Epithelial cell of proximal tubule (primary cell): ENCODE results near the gene KCMF1. TPM values are rescaled to one million over a fixed set of nuclear protein-coding genes. Genes with fewer than 3 reads are reported as not detected.

ENCODE experiments used
- DNase-seq: peaks from one replicate; pipeline ENCODE4 v3.0.0-alpha.2; 2011; ENCODE audit warnings: low read depth
- H3K4me3 ChIP-seq: 2 replicates; pipeline ENCODE4 v1.5.1; 2011; ENCODE audit warnings: low read depth, mild to moderate bottlenecking, low read length
- CTCF ChIP-seq: conservative IDR thresholded peaks from 2 replicates; pipeline ENCODE4 v1.5.1; 2012; ENCODE audit warnings: low read depth, mild to moderate bottlenecking, low read length
- total RNA-seq: library from RNA; depleted of rRNA; stranded (reverse); fragments of >200 nt; gene quantifications from 2 replicates; pipeline ENCODE4 v1.2.3, GENCODE V29; 2015

KCMF1 gene
- total RNA-seq = 43.0 and 65.8 TPM in 2 replicates

GRCh38 chr2:84970868-84971509, at the start of gene KCMF1:
KCMF1 (plus strand) TSS chr2:84971161; CDS start chr2:84971452, 291 bp downstream.
- no peak for DNase-seq
- no peak for TF ChIP-seq CTCF
- peak within 1 kb of the TSS; percentile 78 for H3K4me3 ChIP-seq

GRCh38 chr2:84923009-84923408, 48.0 kb upstream of the KCMF1 start:
- no peak for TF ChIP-seq CTCF
- H3K4me3 ChIP-seq = no peak overlapping the region
- no peak for DNase-seq

DNA sequence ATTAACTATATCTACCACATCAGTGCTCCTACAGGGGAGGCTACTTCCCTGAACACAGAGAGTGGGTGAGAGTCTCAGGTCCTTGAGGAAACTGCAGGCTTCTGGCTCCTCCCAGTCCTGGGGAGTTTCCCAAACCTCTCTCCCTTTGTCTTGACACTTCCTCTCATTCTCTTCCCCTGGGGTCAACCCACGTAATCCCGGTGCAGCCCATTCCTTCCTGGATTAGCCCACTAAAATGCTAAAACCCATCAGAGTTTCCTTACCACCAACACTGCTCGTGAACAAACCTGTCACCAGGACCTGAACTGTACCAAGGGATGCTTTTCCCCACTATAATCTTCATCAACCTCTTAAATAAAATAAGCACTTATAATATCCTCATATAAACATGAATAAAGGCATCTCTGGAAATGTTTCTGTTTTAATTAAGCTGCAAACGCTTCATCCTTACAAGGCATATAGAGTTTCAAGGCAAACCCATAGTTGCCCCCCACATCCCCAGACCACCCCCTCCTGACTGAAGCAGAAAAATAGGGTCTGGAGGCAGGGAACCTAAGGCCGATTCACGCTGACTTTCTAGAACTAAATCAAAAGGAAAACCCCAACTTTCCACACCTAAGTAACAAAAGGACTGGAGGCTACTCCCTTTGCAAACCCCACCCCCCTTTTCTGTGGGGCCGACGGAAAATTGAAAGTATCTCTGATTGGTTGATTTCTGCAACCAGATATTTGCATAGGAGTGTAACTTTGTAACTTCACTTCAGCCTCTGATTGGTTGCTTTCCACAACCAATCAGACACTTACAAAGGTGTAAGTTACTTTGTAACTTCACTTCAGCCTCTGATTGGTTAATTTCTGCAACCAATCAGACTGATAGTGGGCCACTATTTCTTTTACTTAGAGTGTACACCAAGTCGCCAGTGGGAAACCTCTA, 46.5 kb upstream of the KCMF1 start:
- peak overlapping the region; percentile 11 for H3K4me3 ChIP-seq
- DNase-seq = no peak

DNA sequence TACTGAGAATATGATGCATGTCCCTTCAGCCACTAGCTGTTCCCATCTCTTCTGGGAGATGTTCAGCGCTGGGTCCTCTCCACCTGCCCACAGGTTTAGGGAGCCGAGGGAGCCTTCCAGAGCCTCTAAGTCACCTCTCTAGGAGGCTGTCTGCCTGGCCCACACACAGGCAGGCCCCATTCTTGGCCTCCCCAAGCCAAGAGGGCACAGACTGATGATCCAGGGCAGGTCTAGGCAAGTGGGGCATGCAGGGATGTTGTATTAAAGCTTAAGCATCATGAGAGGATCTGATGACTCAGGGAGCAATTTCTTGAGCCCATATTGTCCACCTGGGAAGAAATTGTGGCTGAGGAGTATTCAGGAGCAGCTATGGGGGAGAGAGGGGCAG, 45.6 kb upstream of the KCMF1 start:
- no peak for TF ChIP-seq CTCF
- no peak overlapping the region for H3K4me3 ChIP-seq
- no peak for DNase-seq

More for the DNA sequence above, 46.5 kb upstream of the KCMF1 start:
- no peak for TF ChIP-seq CTCF

GRCh38 chr2:84925724-84926376, 45.1 kb upstream of the KCMF1 start:
- DNase-seq = no peak
- peak; percentile 90 for TF ChIP-seq CTCF
- peak overlapping the region; percentile 59 for H3K4me3 ChIP-seq

- TF ChIP-seq CTCF = no peak
- no peak for DNase-seq
- H3K4me3 ChIP-seq = no peak overlapping the region
These were observed 43.7 kb upstream of the KCMF1 start for GRCh38 chr2:84927275-84927627.
